ENCODE measurements around the gene GGA2.

The GGA2 gene

GRCh38 chr16:23523321-23523720 lies 13.0 kb upstream of the GGA2 start:
- no peak for DNase-seq (ENCODE audit: low read depth)
- H3K4me3 ChIP-seq (replicated peaks; ENCODE audit: low read depth, low read length) = no peak overlapping the region
- TF ChIP-seq CTCF (IDR thresholded peaks at IDR 0.05; ENCODE audit: low read length, missing control alignments) = no peak

GRCh38 chr16:23521965-23522364 lies 11.7 kb upstream of the GGA2 start:
- no peak overlapping the region for H3K4me3 ChIP-seq (replicated peaks; ENCODE audit: low read depth, low read length)
- TF ChIP-seq CTCF (IDR thresholded peaks at IDR 0.05; ENCODE audit: low read length, missing control alignments) = no peak
- no peak for DNase-seq (ENCODE audit: low read depth)

- no peak for DNase-seq (ENCODE audit: low read depth)
- no peak for TF ChIP-seq CTCF (IDR thresholded peaks at IDR 0.05; ENCODE audit: low read length, missing control alignments)
- no peak overlapping the region for H3K4me3 ChIP-seq (replicated peaks; ENCODE audit: low read depth, low read length)
Measured at GRCh38 chr16:23521037-23521743, 10.9 kb upstream of the GGA2 start.

GRCh38 chr16:23520500-23520899 lies 10.2 kb upstream of the GGA2 start:
- no peak for TF ChIP-seq CTCF (IDR thresholded peaks at IDR 0.05; ENCODE audit: low read length, missing control alignments)
- no peak overlapping the region for H3K4me3 ChIP-seq (replicated peaks; ENCODE audit: low read depth, low read length)
- DNase-seq (ENCODE audit: low read depth) = no peak

- TF ChIP-seq CTCF (IDR thresholded peaks at IDR 0.05; ENCODE audit: low read length, missing control alignments) = no peak
- no peak overlapping the region for H3K4me3 ChIP-seq (replicated peaks; ENCODE audit: low read depth, low read length)
- DNase-seq (ENCODE audit: low read depth) = no peak
Measured at GRCh38 chr16:23519282-23519681, 9.0 kb upstream of the GGA2 start.

- no peak overlapping the region for H3K4me3 ChIP-seq (replicated peaks; ENCODE audit: low read depth, low read length)
- no peak for TF ChIP-seq CTCF (IDR thresholded peaks at IDR 0.05; ENCODE audit: low read length, missing control alignments)
- peak; percentile 45 for DNase-seq (ENCODE audit: low read depth)
Measured at GRCh38 chr16:23518435-23518891, 8.2 kb upstream of the GGA2 start.
